ENCODE results near the gene NT5C2.
"Not testable (repeated sequence)": the region's sequence is repeated elsewhere in the genome, so short reads cannot be mapped to it uniquely, and the experiment has no call there.

DNA sequence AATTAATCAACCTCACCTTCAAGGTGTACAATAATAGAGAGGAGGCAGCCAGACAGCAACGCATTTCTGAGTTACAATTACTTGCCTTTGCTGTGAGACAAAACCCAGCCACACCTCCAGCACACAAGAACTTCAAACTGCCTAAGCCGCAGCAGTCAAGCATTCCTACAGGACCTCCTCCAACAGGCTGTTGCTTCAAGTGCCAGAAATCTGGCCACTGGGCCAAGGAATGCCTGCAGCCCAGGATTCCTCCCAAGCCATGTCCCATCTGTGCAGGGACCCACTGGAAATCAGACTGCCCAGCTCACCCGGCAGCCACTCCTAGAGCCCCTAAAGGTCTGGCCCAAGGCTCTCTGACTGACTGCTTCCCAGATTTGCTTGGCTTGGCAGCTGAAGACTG lies 14.6 kb upstream of the NT5C2 start:
- not testable (repeated sequence) for TF ChIP-seq POLR2A (IDR thresholded peaks at IDR 0.05)
- TF ChIP-seq, protein P1, sequence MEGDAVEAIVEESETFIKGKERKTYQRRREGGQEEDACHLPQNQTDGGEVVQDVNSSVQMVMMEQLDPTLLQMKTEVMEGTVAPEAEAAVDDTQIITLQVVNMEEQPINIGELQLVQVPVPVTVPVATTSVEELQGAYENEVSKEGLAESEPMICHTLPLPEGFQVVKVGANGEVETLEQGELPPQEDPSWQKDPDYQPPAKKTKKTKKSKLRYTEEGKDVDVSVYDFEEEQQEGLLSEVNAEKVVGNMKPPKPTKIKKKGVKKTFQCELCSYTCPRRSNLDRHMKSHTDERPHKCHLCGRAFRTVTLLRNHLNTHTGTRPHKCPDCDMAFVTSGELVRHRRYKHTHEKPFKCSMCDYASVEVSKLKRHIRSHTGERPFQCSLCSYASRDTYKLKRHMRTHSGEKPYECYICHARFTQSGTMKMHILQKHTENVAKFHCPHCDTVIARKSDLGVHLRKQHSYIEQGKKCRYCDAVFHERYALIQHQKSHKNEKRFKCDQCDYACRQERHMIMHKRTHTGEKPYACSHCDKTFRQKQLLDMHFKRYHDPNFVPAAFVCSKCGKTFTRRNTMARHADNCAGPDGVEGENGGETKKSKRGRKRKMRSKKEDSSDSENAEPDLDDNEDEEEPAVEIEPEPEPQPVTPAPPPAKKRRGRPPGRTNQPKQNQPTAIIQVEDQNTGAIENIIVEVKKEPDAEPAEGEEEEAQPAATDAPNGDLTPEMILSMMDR (IDR thresholded peaks at IDR 0.05 in 4 of 5, conservative IDR thresholded peaks at IDR 0.05 in 1 of 5), result not testable (repeated sequence)
